Measurements from ENCODE around the gene IL2RA.
A peak's percentile ranks its signal among the peaks of the same experiment; 100 is the strongest.
"Not testable (repeated sequence)": the region's sequence is repeated elsewhere in the genome, so short reads cannot be mapped to it uniquely, and the experiment has no call there.

Gene IL2RA

GRCh38 chr10:6062101-6062771 lies at the start of gene IL2RA:
Gene IL2RA (minus strand): TSS chr10:6062367. CDS start chr10:6062151, 216 bp downstream.
- Mint-ChIP-seq H3K9me3 (no peaks in the 10 kb centered on the region), H3K36me3 (ENCODE audit: low read depth) (no peaks in the 10 kb centered on the region), H3K27me3 (peaks cover 5% of the 10 kb centered on the region), H3K4me3 (no peak within 1 kb of the TSS), H3K4me1 (ENCODE audit: low read depth) (peaks cover 36% of the 10 kb centered on the region), H3K27ac (peak within 1 kb of the TSS; percentile 48)
- intact Hi-C loops (cut with micrococcal nuclease), result no loop called here

- H3K9me3 Mint-ChIP-seq, result no peaks in the 10 kb centered on the region
- H3K4me3 Mint-ChIP-seq, result no peak overlapping the region
- H3K4me1 Mint-ChIP-seq (ENCODE audit: low read depth), result peaks cover 17% of the 10 kb centered on the region
- H3K36me3 Mint-ChIP-seq (ENCODE audit: low read depth), result peaks cover 95% of the 10 kb centered on the region
- H3K27ac Mint-ChIP-seq, result no peak overlapping the region
- intact Hi-C loops (cut with micrococcal nuclease), result no loop called here
- no peaks in the 10 kb centered on the region for H3K27me3 Mint-ChIP-seq
These were observed 48.0 kb upstream of the IL2RA start for GRCh38 chr10:6110136-6110535.

DNA sequence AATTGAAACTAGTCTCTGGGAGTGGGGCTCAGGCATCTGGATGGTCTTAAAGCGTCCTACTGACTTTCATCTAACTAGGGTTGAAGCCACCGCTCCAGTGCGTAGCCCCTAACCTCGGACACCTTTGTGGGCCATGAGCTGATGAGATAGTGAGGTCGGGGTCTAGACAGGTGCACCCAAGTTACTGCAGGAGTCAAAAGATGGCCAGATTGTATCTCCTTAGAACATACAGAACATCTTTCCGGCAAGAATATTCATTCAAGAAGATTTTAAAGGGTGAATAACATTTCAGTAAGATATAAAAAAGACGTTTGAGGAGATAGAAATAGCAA lies 47.2 kb upstream of the IL2RA start:
- Mint-ChIP-seq H3K9me3 (no peaks in the 10 kb centered on the region), H3K27ac (no peak overlapping the region), H3K4me3 (no peak overlapping the region), H3K36me3 (ENCODE audit: low read depth) (peaks cover 95% of the 10 kb centered on the region), H3K27me3 (no peaks in the 10 kb centered on the region), H3K4me1 (ENCODE audit: low read depth) (peaks cover 13% of the 10 kb centered on the region)
- intact Hi-C loops (cut with micrococcal nuclease), result loop anchor here (1.0 to 5.0 kb wide), 4 partner anchors 41 to 297 kb away; partner anchors contain the start of gene PFKFB3

GRCh38 chr10:6108631-6109443 lies 46.7 kb upstream of the IL2RA start:
- H3K9me3 Mint-ChIP-seq, result no peaks in the 10 kb centered on the region
- no peaks in the 10 kb centered on the region for H3K27me3 Mint-ChIP-seq
- H3K4me1 Mint-ChIP-seq (ENCODE audit: low read depth), result peaks cover 10% of the 10 kb centered on the region
- H3K36me3 Mint-ChIP-seq (ENCODE audit: low read depth), result peaks cover 95% of the 10 kb centered on the region
- no peak overlapping the region for H3K4me3 Mint-ChIP-seq
- intact Hi-C loops (cut with micrococcal nuclease), result loop anchor here (1.0 to 5.0 kb wide), 4 partner anchors 42 to 297 kb away; partner anchors contain the start of gene PFKFB3
- H3K27ac Mint-ChIP-seq, result no peak overlapping the region

DNA sequence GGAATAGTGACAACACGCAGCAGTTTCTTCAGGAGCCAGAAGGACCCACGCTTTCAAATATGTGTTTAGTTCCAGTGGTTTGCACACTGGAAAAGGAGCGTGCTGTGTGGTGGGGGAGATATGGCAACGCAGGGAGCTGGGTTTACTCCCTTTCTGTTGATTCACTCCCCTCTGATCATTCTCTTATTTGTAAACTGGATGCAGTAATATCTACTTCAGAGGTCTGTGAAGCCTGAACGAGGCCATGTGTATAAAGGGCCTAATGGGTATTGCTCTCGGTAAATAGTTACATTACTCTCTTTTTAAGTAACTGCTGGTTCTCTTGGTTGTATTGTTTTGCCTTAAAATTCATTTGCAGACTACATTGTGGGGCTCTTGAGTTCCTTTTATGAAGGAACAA lies 45.9 kb upstream of the IL2RA start:
- no peak overlapping the region for H3K4me3 Mint-ChIP-seq
- H3K9me3 Mint-ChIP-seq, result no peaks in the 10 kb centered on the region
- peaks cover 10% of the 10 kb centered on the region for H3K4me1 Mint-ChIP-seq (ENCODE audit: low read depth)
- H3K27ac Mint-ChIP-seq, result no peak overlapping the region
- intact Hi-C loops (cut with micrococcal nuclease), result loop anchor here (2.0 to 5.0 kb wide), 2 partner anchors 43 to 94 kb away; partner anchors contain the start of gene PFKFB3
- H3K36me3 Mint-ChIP-seq (ENCODE audit: low read depth), result peaks cover 94% of the 10 kb centered on the region
- H3K27me3 Mint-ChIP-seq, result no peaks in the 10 kb centered on the region

- H3K27ac Mint-ChIP-seq, H3K4me3 Mint-ChIP-seq, H3K9me3 Mint-ChIP-seq, H3K27me3 Mint-ChIP-seq: not testable (repeated sequence)
- H3K36me3 Mint-ChIP-seq (ENCODE audit: low read depth), result peaks cover 94% of the 10 kb centered on the region
- H3K4me1 Mint-ChIP-seq (ENCODE audit: low read depth), result peaks cover 10% of the 10 kb centered on the region
- intact Hi-C loops (cut with micrococcal nuclease), result loop anchor here (2.0 to 5.0 kb wide), 2 partner anchors 43 to 95 kb away; partner anchors contain the start of gene PFKFB3
These were observed 45.4 kb upstream of the IL2RA start for GRCh38 chr10:6107616-6108015.

- no peaks in the 10 kb centered on the region for H3K27me3 Mint-ChIP-seq
- no peak overlapping the region for H3K4me3 Mint-ChIP-seq
- intact Hi-C loops (cut with micrococcal nuclease), result no loop called here
- no peak overlapping the region for H3K27ac Mint-ChIP-seq
- H3K9me3 Mint-ChIP-seq, result no peaks in the 10 kb centered on the region
- peaks cover 88% of the 10 kb centered on the region for H3K36me3 Mint-ChIP-seq (ENCODE audit: low read depth)
- H3K4me1 Mint-ChIP-seq (ENCODE audit: low read depth), result peaks cover 4% of the 10 kb centered on the region
These were observed 41.4 kb upstream of the IL2RA start for GRCh38 chr10:6103591-6103990.

DNA sequence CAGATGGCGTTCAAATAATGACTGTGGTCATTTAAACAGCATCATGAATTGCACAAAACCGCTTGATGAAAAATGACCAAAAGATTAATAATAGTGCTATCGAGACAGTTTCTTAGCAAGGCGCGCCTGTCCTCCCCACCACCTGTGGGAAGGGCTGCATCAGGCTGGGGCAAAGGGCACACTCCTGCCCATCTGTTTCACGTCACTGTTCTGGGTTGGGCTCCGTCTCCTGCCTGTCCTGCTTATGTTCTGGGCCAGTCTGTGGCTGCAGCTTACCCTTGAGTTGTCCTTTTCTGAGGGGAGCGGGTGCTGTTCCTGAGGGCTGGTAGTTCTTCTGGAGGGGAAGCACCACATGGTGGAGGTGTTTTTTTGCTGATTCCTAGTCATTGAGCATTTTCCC lies 40.0 kb upstream of the IL2RA start:
- H3K36me3 Mint-ChIP-seq (ENCODE audit: low read depth), result peaks cover 89% of the 10 kb centered on the region
- no peak overlapping the region for H3K4me3 Mint-ChIP-seq
- peaks cover 5% of the 10 kb centered on the region for H3K4me1 Mint-ChIP-seq (ENCODE audit: low read depth)
- no peaks in the 10 kb centered on the region for H3K27me3 Mint-ChIP-seq
- H3K9me3 Mint-ChIP-seq, result no peaks in the 10 kb centered on the region
- intact Hi-C loops (cut with micrococcal nuclease), result no loop called here
- no peak overlapping the region for H3K27ac Mint-ChIP-seq

- no peak overlapping the region for H3K27ac Mint-ChIP-seq
- H3K27me3 Mint-ChIP-seq, result no peaks in the 10 kb centered on the region
- H3K4me1 Mint-ChIP-seq (ENCODE audit: low read depth), result peaks cover 8% of the 10 kb centered on the region
- H3K36me3 Mint-ChIP-seq (ENCODE audit: low read depth), result peaks cover 85% of the 10 kb centered on the region
- intact Hi-C loops (cut with micrococcal nuclease), result no loop called here
- no peak overlapping the region for H3K4me3 Mint-ChIP-seq
- no peaks in the 10 kb centered on the region for H3K9me3 Mint-ChIP-seq
These were observed 39.0 kb upstream of the IL2RA start for GRCh38 chr10:6101181-6101580.

GRCh38 chr10:6100370-6100769 lies 38.2 kb upstream of the IL2RA start:
- H3K4me1 Mint-ChIP-seq (ENCODE audit: low read depth), result peaks cover 13% of the 10 kb centered on the region
- no peak overlapping the region for H3K27ac Mint-ChIP-seq
- peaks cover 78% of the 10 kb centered on the region for H3K36me3 Mint-ChIP-seq (ENCODE audit: low read depth)
- no peaks in the 10 kb centered on the region for H3K9me3 Mint-ChIP-seq
- no peaks in the 10 kb centered on the region for H3K27me3 Mint-ChIP-seq
- no peak overlapping the region for H3K4me3 Mint-ChIP-seq
- intact Hi-C loops (cut with micrococcal nuclease), result no loop called here

DNA sequence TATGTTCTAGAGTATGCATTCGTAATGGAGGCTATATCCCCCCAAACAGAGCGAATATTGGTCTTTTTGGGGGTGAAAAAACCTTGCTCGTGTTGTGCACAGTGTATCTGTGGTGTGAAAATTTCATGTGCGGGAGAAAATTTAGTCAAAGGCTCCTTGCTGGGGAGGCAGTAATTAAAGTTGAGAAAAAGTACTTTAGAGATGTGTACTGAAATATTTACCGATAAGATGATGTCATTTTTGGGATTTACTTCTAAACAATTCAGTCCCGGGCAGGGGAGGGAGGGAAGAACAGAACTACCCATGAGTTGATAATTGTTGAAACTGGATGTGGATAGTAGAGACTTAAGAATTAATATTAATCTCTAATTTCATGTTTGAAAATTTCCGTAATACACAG lies 36.0 kb upstream of the IL2RA start:
- Mint-ChIP-seq H3K9me3 (no peaks in the 10 kb centered on the region), H3K36me3 (ENCODE audit: low read depth) (peaks cover 73% of the 10 kb centered on the region), H3K27me3 (no peaks in the 10 kb centered on the region), H3K4me1 (ENCODE audit: low read depth) (peaks cover 32% of the 10 kb centered on the region), H3K4me3 (no peak overlapping the region), H3K27ac (no peak overlapping the region)
- intact Hi-C loops (cut with micrococcal nuclease), result no loop called here

GRCh38 chr10:6097063-6097462 lies 34.9 kb upstream of the IL2RA start:
- intact Hi-C loops (cut with micrococcal nuclease), result no loop called here
- Mint-ChIP-seq H3K4me3 (no peak overlapping the region), H3K36me3 (ENCODE audit: low read depth) (peaks cover 62% of the 10 kb centered on the region), H3K27me3 (no peaks in the 10 kb centered on the region), H3K4me1 (ENCODE audit: low read depth) (peaks cover 43% of the 10 kb centered on the region), H3K9me3 (no peaks in the 10 kb centered on the region), H3K27ac (no peak overlapping the region)

DNA sequence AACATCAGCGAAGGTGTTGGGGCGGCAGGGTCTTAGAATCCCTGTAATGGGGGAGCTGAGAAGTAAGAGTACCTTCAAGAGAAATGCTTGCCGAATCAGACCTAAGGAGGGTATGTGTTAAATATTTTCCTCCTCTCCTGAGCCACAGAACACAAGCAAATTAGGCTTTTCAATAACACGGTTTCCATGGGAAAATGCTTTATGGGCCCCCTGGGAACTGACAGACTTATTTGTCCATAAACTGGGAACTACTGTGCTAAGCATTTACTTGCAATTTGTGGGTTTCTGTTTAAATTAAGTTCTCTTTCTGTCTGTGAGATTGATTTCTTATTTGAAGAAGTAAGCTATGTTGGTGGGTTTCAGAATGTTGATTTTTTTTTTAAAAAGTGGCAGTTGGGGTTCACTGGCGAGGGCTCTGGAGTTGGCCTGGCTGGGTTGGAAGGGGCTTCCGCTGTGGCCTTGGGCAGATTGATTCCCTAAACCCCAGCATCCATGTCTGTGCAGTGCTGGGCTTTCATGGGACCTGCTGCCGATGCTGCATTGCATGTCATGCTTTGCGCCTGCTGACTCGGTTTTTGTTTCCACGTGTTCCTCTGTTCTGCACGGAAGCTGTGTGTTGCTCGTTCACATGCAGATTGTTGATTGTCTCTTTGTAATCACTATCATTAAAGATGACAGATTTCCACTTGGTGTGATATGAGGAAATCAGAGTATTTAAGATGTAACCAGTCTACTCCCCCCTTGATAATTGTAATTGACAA lies 33.8 kb upstream of the IL2RA start:
- H3K9me3 Mint-ChIP-seq, result no peaks in the 10 kb centered on the region
- intact Hi-C loops (cut with micrococcal nuclease), result no loop called here
- peaks cover 54% of the 10 kb centered on the region for H3K4me1 Mint-ChIP-seq (ENCODE audit: low read depth)
- H3K4me3 Mint-ChIP-seq, result no peak overlapping the region
- H3K27ac Mint-ChIP-seq, result no peak overlapping the region
- no peaks in the 10 kb centered on the region for H3K27me3 Mint-ChIP-seq
- peaks cover 52% of the 10 kb centered on the region for H3K36me3 Mint-ChIP-seq (ENCODE audit: low read depth)

- intact Hi-C loops (cut with micrococcal nuclease), result no loop called here
- Mint-ChIP-seq H3K4me3 (no peak overlapping the region), H3K9me3 (no peaks in the 10 kb centered on the region), H3K27me3 (no peaks in the 10 kb centered on the region), H3K27ac (no peak overlapping the region), H3K4me1 (ENCODE audit: low read depth) (peaks cover 78% of the 10 kb centered on the region), H3K36me3 (ENCODE audit: low read depth) (peaks cover 35% of the 10 kb centered on the region)
These were observed 30.6 kb upstream of the IL2RA start for GRCh38 chr10:6092731-6093130.
